ENCODE results near the gene IL12RB1.

The IL12RB1 gene

GRCh38 chr19:18059902-18060301 is 26.8 kb downstream of the IL12RB1 start:
- TF ChIP-seq, protein P1, sequence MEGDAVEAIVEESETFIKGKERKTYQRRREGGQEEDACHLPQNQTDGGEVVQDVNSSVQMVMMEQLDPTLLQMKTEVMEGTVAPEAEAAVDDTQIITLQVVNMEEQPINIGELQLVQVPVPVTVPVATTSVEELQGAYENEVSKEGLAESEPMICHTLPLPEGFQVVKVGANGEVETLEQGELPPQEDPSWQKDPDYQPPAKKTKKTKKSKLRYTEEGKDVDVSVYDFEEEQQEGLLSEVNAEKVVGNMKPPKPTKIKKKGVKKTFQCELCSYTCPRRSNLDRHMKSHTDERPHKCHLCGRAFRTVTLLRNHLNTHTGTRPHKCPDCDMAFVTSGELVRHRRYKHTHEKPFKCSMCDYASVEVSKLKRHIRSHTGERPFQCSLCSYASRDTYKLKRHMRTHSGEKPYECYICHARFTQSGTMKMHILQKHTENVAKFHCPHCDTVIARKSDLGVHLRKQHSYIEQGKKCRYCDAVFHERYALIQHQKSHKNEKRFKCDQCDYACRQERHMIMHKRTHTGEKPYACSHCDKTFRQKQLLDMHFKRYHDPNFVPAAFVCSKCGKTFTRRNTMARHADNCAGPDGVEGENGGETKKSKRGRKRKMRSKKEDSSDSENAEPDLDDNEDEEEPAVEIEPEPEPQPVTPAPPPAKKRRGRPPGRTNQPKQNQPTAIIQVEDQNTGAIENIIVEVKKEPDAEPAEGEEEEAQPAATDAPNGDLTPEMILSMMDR (IDR thresholded peaks at IDR 0.05; ENCODE audit: low read depth, low read length, missing control alignments): no peak
- H3K4me3 ChIP-seq (ENCODE audit: low read depth, low read length): no peak overlapping the region
- no peak for DNase-seq (ENCODE audit: low read depth)

- no peak for DNase-seq (ENCODE audit: low read depth)
- H3K4me3 ChIP-seq (ENCODE audit: low read depth, low read length): no peak overlapping the region
- TF ChIP-seq, protein P1 (IDR thresholded peaks at IDR 0.05; ENCODE audit: low read depth, low read length, missing control alignments): no peak
These were observed 27.4 kb downstream of the IL12RB1 start for GRCh38 chr19:18059297-18059696.

- DNase-seq (ENCODE audit: low read depth): peak; percentile 31
- TF ChIP-seq, protein P1 (IDR thresholded peaks at IDR 0.05; ENCODE audit: low read depth, low read length, missing control alignments): peak; percentile 80
- no peak overlapping the region for H3K4me3 ChIP-seq (ENCODE audit: low read depth, low read length)
These were observed 28.3 kb downstream of the IL12RB1 start for GRCh38 chr19:18058208-18059009.

GRCh38 chr19:18057557-18057956 is 29.2 kb downstream of the IL12RB1 start:
- TF ChIP-seq, protein P1 (IDR thresholded peaks at IDR 0.05; ENCODE audit: low read depth, low read length, missing control alignments): no peak
- no peak overlapping the region for H3K4me3 ChIP-seq (ENCODE audit: low read depth, low read length)
- no peak for DNase-seq (ENCODE audit: low read depth)

- no peak for DNase-seq (ENCODE audit: low read depth)
- TF ChIP-seq, protein P1 (IDR thresholded peaks at IDR 0.05; ENCODE audit: low read depth, low read length, missing control alignments): no peak
- no peak overlapping the region for H3K4me3 ChIP-seq (ENCODE audit: low read depth, low read length)
These were observed 30.8 kb downstream of the IL12RB1 start for GRCh38 chr19:18055967-18056366.

GRCh38 chr19:18053576-18054219 is 33.0 kb downstream of the IL12RB1 start:
- TF ChIP-seq, protein P1 (IDR thresholded peaks at IDR 0.05; ENCODE audit: low read depth, low read length, missing control alignments): no peak
- DNase-seq (ENCODE audit: low read depth): no peak
- H3K4me3 ChIP-seq (ENCODE audit: low read depth, low read length): no peak overlapping the region

Data from GM12864 (cell line).